ENCODE measurements around the gene SUN5.
"Not testable (repeated sequence)": the region's sequence is repeated elsewhere in the genome, so short reads cannot be mapped to it uniquely, and the experiment has no call there.

SUN5 gene

GRCh38 chr20:32962646-32963045, 41.6 kb downstream of the SUN5 start:
- not testable (repeated sequence) for H3K27me3 ChIP-seq (ENCODE audit: control insufficient read depth, insufficient read depth, low read length, poor library complexity, severe bottlenecking); H3K9me3 ChIP-seq (ENCODE audit: control insufficient read depth, low read length); H3K4me1 ChIP-seq (ENCODE audit: control insufficient read depth, insufficient read depth, low read length); H3K36me3 ChIP-seq (ENCODE audit: control insufficient read depth, insufficient read depth, low read length); H3K27ac ChIP-seq (ENCODE audit: insufficient read depth, low read depth, low read length, poor library complexity, severe bottlenecking); H3K4me3 ChIP-seq (ENCODE audit: insufficient read depth, low read depth, low read length)
- 91 to 92% methylated on average over 11 of the region's 11 CpGs for WGBS, 2 experiments

GRCh38 chr20:32962053-32962452, 42.2 kb downstream of the SUN5 start:
- Histone ChIP-seq H3K36me3 (ENCODE audit: control insufficient read depth, insufficient read depth, low read length) (no peaks in the 10 kb centered on the region), H3K9me3 (ENCODE audit: control insufficient read depth, low read length) (no peaks in the 10 kb centered on the region), H3K27me3 (ENCODE audit: control insufficient read depth, insufficient read depth, low read length, poor library complexity, severe bottlenecking) (no peaks in the 10 kb centered on the region), H3K4me1 (ENCODE audit: control insufficient read depth, insufficient read depth, low read length) (no peaks in the 10 kb centered on the region), H3K4me3 (ENCODE audit: insufficient read depth, low read depth, low read length) (no peak overlapping the region), H3K27ac (ENCODE audit: insufficient read depth, low read depth, low read length, poor library complexity, severe bottlenecking) (no peak overlapping the region)
- 93 to 97% methylated on average over 5 of the region's 5 CpGs for WGBS, 2 experiments

GRCh38 chr20:32960849-32961731, 43.1 kb downstream of the SUN5 start:
- Histone ChIP-seq H3K4me3 (ENCODE audit: insufficient read depth, low read depth, low read length) (no peak overlapping the region), H3K27ac (ENCODE audit: insufficient read depth, low read depth, low read length, poor library complexity, severe bottlenecking) (no peak overlapping the region), H3K9me3 (ENCODE audit: control insufficient read depth, low read length) (no peaks in the 10 kb centered on the region), H3K27me3 (ENCODE audit: control insufficient read depth, insufficient read depth, low read length, poor library complexity, severe bottlenecking) (no peaks in the 10 kb centered on the region), H3K36me3 (ENCODE audit: control insufficient read depth, insufficient read depth, low read length) (no peaks in the 10 kb centered on the region), H3K4me1 (ENCODE audit: control insufficient read depth, insufficient read depth, low read length) (no peaks in the 10 kb centered on the region)
- 92 to 94% methylated on average over 28 of the region's 28 CpGs for WGBS, 2 experiments

- H3K36me3 ChIP-seq (ENCODE audit: control insufficient read depth, insufficient read depth, low read length) = no peaks in the 10 kb centered on the region
- no peaks in the 10 kb centered on the region for H3K27me3 ChIP-seq (ENCODE audit: control insufficient read depth, insufficient read depth, low read length, poor library complexity, severe bottlenecking)
- peaks cover 2% of the 10 kb centered on the region for H3K9me3 ChIP-seq (ENCODE audit: control insufficient read depth, low read length)
- H3K4me1 ChIP-seq (ENCODE audit: control insufficient read depth, insufficient read depth, low read length) = no peaks in the 10 kb centered on the region
- H3K27ac ChIP-seq (ENCODE audit: insufficient read depth, low read depth, low read length, poor library complexity, severe bottlenecking) = no peak overlapping the region
- H3K4me3 ChIP-seq (ENCODE audit: insufficient read depth, low read depth, low read length) = no peak overlapping the region
These were observed 44.1 kb downstream of the SUN5 start for GRCh38 chr20:32960222-32960518.

- Histone ChIP-seq H3K27ac (ENCODE audit: insufficient read depth, low read depth, low read length, poor library complexity, severe bottlenecking) (no peak overlapping the region), H3K36me3 (ENCODE audit: control insufficient read depth, insufficient read depth, low read length) (no peaks in the 10 kb centered on the region), H3K4me1 (ENCODE audit: control insufficient read depth, insufficient read depth, low read length) (no peaks in the 10 kb centered on the region), H3K27me3 (ENCODE audit: control insufficient read depth, insufficient read depth, low read length, poor library complexity, severe bottlenecking) (no peaks in the 10 kb centered on the region), H3K9me3 (ENCODE audit: control insufficient read depth, low read length) (peaks cover 2% of the 10 kb centered on the region), H3K4me3 (ENCODE audit: insufficient read depth, low read depth, low read length) (no peak overlapping the region)
- 88 to 92% methylated on average over 14 of the region's 14 CpGs for WGBS, 2 experiments
These were observed 44.6 kb downstream of the SUN5 start for GRCh38 chr20:32959351-32960221.

GRCh38 chr20:32958574-32958973, 45.7 kb downstream of the SUN5 start:
- no peak overlapping the region for H3K4me3 ChIP-seq (ENCODE audit: insufficient read depth, low read depth, low read length)
- H3K36me3 ChIP-seq (ENCODE audit: control insufficient read depth, insufficient read depth, low read length) = no peaks in the 10 kb centered on the region
- no peak overlapping the region for H3K27ac ChIP-seq (ENCODE audit: insufficient read depth, low read depth, low read length, poor library complexity, severe bottlenecking)
- no peaks in the 10 kb centered on the region for H3K27me3 ChIP-seq (ENCODE audit: control insufficient read depth, insufficient read depth, low read length, poor library complexity, severe bottlenecking)
- no peaks in the 10 kb centered on the region for H3K4me1 ChIP-seq (ENCODE audit: control insufficient read depth, insufficient read depth, low read length)
- peaks cover 2% of the 10 kb centered on the region for H3K9me3 ChIP-seq (ENCODE audit: control insufficient read depth, low read length)

- H3K4me3 ChIP-seq (ENCODE audit: insufficient read depth, low read depth, low read length) = no peak overlapping the region
- H3K27me3 ChIP-seq (ENCODE audit: control insufficient read depth, insufficient read depth, low read length, poor library complexity, severe bottlenecking) = peaks cover 11% of the 10 kb centered on the region
- H3K9me3 ChIP-seq (ENCODE audit: control insufficient read depth, low read length) = peaks cover 2% of the 10 kb centered on the region
- H3K27ac ChIP-seq (ENCODE audit: insufficient read depth, low read depth, low read length, poor library complexity, severe bottlenecking) = no peak overlapping the region
- no peaks in the 10 kb centered on the region for H3K4me1 ChIP-seq (ENCODE audit: control insufficient read depth, insufficient read depth, low read length)
- H3K36me3 ChIP-seq (ENCODE audit: control insufficient read depth, insufficient read depth, low read length) = no peaks in the 10 kb centered on the region
- WGBS, 2 experiments = 90% methylated on average over 5 of the region's 5 CpGs
These were observed 46.8 kb downstream of the SUN5 start for GRCh38 chr20:32957459-32957858.

- H3K27ac ChIP-seq (ENCODE audit: insufficient read depth, low read depth, low read length, poor library complexity, severe bottlenecking); H3K4me3 ChIP-seq (ENCODE audit: insufficient read depth, low read depth, low read length): not testable (repeated sequence)
These were observed 53.7 kb downstream of the SUN5 start for GRCh38 chr20:32950539-32950938.

GRCh38 chr20:32946629-32947028, 57.6 kb downstream of the SUN5 start:
- Histone ChIP-seq H3K36me3 (ENCODE audit: control insufficient read depth, insufficient read depth, low read length) (no peaks in the 10 kb centered on the region), H3K27ac (ENCODE audit: insufficient read depth, low read depth, low read length, poor library complexity, severe bottlenecking) (no peak overlapping the region), H3K9me3 (ENCODE audit: control insufficient read depth, low read length) (no peaks in the 10 kb centered on the region), H3K4me1 (ENCODE audit: control insufficient read depth, insufficient read depth, low read length) (peaks cover 6% of the 10 kb centered on the region), H3K27me3 (ENCODE audit: control insufficient read depth, insufficient read depth, low read length, poor library complexity, severe bottlenecking) (peaks cover 29% of the 10 kb centered on the region), H3K4me3 (ENCODE audit: insufficient read depth, low read depth, low read length) (no peak overlapping the region)
- 100% methylated on average over 1 of the region's 1 CpG; no CpG with 5 or more reads in 1 of the 2 experiments for WGBS, 2 experiments

More at GRCh38 chr20:32950539-32950938, 53.7 kb downstream of the SUN5 start:
- not testable (repeated sequence) for H3K36me3 ChIP-seq (ENCODE audit: control insufficient read depth, insufficient read depth, low read length); H3K9me3 ChIP-seq (ENCODE audit: control insufficient read depth, low read length); H3K4me1 ChIP-seq (ENCODE audit: control insufficient read depth, insufficient read depth, low read length)
- WGBS, 2 experiments = 2 to 5% methylated on average over 4 of the region's 4 CpGs
- H3K27me3 ChIP-seq (ENCODE audit: control insufficient read depth, insufficient read depth, low read length, poor library complexity, severe bottlenecking) = peaks cover 48% of the 10 kb centered on the region

- 49 to 50% methylated on average over 4 of the region's 4 CpGs for WGBS, 2 experiments
- Histone ChIP-seq H3K27ac (ENCODE audit: insufficient read depth, low read depth, low read length, poor library complexity, severe bottlenecking) (no peak overlapping the region), H3K36me3 (ENCODE audit: control insufficient read depth, insufficient read depth, low read length) (no peaks in the 10 kb centered on the region), H3K4me3 (ENCODE audit: insufficient read depth, low read depth, low read length) (no peak overlapping the region), H3K9me3 (ENCODE audit: control insufficient read depth, low read length) (no peaks in the 10 kb centered on the region), H3K4me1 (ENCODE audit: control insufficient read depth, insufficient read depth, low read length) (peaks cover 2% of the 10 kb centered on the region), H3K27me3 (ENCODE audit: control insufficient read depth, insufficient read depth, low read length, poor library complexity, severe bottlenecking) (peaks cover 20% of the 10 kb centered on the region)
These were observed 58.5 kb downstream of the SUN5 start for GRCh38 chr20:32945710-32946221.

Measured in ectodermal cell (in vitro differentiated cells).